NCI-H226 (cell line): ENCODE data around the gene ESRRG.

Source experiments
- DNase-seq: peaks from one replicate; pipeline ENCODE4 v3.0.0-alpha.2; 2015

The ESRRG gene

DNA sequence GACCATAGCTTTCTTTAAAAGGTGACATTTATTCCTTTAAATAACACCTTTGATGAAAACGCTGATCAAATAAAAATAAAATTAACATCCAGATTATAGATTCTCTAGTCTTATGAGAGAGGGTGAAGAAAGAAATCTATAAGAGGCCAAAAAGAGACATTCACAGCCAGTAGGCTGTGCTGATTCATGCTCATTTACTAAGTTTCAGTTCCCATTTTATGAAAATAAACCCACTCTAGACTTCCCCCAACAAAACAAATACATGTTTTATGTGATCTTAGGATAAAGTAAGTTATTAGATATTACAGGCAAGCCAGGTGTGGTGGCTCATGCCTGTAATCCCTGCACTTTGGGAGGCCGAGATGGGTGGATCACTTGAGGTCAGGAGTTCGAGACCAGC, 21.1 kb downstream of the ESRRG start:
- no peak for DNase-seq

DNA sequence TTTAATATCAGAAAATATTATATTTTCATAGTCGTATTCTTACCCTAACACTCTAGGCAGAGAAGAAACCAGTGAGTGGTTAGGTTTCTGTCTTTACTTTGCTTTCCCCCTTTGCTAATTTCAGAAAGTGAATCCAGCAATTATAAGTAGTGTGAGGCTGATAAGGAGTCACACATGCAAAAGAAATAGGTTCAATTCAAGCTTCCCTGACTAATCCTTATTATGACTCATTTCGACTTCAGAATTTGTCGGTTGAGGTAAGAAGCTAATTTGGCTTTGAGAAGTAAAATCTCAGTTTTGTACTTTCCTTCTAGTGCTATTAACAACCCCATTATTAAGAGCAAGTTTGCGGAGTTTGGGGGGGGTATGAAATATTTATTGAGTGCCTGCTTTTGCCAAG, 22.4 kb downstream of the ESRRG start:
- no peak for DNase-seq

DNA sequence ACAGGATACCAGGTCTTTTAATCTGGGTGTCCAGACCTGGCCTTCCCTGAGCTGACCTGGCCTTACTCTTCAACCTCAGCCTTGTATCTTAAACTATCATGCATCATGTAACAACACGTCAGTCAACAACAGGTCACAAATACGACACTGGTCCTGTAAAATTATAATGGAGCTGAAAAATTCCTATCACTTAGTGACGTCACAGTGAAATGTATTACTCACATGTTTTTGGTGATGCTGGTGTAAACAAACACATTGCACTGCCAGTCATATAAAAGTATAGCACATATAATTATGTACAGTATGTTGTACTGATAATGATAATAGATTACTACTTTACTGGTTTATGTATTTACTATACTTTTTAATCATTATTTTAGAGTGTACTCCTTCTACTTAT, 31.5 kb downstream of the ESRRG start:
- no peak for DNase-seq

DNA sequence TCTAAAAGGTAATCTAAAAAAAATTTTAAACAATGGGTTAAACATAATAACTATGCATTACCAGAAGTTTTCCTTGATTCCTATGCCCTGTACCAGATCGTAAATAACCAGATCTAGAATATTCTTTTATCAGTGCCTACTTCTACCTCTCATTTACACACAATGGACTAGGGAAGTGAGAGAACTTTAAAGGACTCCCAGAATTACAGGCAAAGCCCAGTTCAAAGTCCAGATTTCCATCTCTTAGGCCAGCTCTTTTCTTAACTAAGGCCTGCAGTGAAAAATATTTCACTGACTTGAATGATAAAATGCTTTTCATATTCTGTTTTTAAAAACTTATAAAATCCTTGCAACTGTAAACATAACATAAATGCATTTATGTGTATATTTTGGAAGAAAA, 32.6 kb downstream of the ESRRG start:
- DNase-seq: no peak

DNA sequence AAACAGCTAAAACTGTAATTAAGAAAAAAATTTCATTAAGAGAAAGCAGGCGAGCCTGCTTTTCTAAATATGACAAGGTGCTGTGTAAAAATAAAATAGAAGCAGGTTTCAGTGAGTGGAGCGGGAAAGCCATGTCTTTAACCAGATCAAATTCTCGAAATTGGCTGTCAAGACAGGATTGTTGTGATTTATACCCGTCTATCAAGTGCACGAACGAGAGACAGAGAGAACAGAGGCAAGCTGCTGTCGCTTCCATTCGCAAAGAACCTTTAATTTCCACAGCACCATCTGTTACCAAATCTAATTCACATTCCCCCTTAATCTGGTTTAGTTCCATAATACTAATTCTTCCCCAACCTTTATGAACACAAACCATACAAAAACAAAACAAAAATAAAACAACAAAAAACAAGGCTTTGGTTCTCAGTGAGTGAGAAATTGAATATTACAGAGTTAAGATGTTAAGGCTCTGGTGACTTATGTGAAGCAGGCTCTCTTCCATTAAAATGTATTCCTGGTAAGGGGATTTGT, 35.0 kb downstream of the ESRRG start:
- no peak for DNase-seq

DNA sequence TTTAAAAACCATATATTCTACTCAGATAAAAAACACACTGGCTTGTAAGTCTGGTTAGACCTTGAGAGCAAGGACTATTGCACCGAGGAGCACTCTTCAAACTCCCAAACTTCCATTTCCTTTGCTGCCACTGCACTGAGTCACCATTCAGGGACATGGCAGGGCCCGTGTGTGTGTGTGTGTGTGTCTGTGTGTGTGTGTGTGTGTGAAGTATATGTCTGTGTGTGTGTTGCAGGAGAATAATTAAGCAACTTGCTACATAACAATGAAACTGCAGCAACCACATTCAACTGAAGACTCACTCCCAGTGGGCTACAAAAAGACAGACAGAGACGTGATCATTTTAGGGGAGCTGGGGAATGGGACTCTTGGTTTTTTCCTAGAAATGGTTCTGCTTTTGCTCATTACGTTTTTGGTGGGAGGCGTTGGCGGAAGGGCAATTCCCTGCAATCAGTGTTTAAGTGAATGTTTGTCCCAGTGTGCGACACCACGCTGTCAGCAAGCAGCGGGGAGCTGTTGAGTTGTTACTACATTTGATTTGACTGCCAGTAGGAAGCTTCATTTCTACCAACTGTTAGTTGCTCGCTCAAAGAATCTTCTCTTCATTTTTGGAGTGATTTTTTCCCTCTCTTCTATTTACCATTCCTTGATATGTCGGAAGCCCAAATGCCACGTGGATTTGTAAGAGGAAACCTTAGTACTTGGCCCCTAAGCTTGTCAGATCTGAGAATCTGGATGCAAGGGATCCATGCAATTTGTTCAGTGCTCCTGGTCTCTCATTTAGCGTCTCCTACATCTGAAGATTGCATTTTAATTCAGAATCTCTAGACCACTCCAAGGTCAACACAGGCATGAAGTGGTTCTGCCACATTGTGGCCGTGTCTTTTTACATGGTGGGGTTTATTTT, 36.1 kb downstream of the ESRRG start:
- DNase-seq: no peak

DNA sequence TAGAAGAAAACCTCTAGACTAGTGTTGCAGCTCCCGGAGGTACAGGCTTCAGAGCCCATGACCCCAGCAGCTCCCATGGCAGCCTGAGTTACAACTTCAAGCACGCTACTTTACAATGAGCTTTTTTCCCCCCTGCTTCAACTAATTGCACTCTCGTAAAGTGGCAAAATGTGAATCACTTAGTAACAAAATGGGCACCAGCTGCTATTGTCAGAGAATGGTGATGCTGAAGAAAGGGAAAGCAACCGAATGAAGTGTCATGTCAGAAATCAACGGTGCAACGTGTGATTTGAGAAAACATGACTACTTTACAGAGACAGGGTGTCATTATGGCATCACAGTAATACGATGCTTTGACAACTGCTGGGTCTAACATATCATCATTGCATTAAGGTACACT, 40.5 kb downstream of the ESRRG start:
- DNase-seq: no peak

DNA sequence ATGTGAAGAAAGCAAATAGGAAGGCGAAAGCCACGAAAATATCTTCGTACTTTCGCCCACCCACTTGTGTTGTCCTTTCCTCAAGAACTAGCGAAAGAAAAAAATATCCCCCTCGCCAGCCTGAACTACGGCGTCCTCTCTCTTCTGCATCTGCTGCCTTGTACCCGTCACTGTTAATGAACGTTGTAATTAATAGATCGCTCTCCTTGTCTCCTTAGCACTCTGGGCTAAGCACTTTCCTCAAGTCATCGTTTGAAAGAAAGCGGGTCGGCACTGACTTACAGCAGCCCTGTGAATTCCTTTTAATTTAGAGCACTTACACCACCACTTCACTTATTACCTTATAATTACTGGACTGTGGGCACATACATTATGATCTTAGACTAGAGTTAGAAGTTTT, 44.1 kb downstream of the ESRRG start:
- DNase-seq: no peak

DNA sequence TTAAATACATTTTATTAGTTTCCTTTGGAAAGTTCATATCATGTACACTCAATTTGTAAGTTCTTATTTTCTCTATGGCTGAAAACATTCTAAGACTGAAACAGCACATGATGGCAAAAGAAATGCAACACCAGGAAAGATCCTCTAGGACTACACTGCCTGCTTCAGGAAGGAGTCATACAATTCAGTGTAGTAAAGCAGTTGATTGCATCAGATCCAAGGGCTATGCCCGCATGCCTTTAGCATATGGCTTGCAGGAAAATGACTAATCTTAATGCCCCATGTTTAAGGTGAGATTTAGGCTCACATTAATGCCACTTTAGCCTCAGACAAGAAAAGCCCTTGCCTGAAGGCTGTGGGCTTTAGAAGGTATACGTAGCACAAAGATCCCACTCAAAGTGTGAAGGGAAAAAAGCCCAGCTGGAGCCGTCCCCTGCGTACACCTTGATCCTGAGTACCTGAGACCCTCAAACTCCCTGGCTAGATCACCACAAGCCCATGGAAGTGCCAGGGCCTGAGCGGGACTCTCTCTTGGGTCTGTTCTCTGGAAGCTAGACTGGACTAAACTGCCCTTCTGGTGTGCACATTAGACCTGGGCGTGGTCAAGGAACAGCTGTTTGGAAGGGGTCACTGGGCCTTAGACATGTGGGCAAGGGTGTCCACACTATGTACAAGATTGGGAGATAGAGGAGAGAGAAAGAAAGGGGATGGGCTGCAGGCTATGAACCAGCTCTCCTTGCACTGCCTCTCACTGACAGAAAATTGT, 52.9 kb downstream of the ESRRG start:
- peak; percentile 8 for DNase-seq

DNA sequence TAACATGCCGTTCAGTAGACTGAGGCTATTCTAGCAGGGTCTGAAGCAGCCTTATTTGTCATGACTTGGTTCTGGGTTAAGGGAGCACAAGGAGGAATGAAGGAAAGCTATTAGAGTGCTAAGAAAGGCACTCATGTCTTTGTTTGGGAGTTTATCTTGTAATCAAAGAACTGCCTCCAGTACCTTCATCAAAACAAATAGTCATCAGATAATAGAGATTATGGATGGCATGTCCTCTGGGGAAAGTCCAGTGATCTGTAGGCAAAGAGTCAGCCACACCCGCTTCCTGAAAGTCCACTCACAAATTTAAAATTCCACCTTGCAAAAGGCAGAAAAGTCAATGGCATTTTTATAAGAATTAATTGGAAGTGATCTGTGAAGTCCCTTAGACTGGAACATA, 56.8 kb downstream of the ESRRG start:
- no peak for DNase-seq

DNA sequence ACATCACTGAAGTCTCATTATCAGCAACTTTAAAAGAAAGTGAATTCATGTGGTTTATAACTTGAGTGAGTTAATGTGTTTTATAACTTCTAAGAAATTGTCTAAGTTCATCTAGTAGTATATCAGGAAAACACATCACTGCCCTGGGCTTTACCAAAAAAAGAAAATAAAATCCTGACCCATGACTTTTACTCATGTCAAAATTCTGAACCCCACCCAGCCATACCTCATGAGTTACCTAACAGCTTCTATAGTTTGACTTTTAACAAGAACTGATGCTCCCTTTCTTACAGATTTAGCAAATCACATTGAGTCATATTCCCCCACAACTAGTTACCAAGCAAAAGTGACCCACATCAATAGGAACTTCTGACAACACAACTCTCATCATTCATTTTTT, 57.4 kb downstream of the ESRRG start:
- DNase-seq: no peak

DNA sequence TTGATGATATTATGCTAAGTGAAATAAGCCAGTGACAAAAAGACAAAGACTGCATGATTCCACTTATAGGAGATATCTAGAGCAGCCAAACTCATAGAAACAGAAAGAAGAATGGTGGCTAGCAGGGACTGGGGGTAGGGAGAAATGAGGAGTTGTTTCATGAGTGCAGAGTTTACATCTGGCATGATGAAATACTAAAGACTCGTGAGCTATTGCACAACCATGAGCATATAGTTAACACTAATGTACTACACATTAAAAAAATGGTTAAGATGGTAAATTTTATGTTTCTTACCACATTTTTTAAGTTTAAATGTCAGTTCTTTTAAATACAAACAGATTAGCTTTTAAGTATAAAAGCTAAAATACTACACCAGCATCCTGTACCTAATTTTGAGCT, 57.8 kb downstream of the ESRRG start:
- DNase-seq: no peak

DNA sequence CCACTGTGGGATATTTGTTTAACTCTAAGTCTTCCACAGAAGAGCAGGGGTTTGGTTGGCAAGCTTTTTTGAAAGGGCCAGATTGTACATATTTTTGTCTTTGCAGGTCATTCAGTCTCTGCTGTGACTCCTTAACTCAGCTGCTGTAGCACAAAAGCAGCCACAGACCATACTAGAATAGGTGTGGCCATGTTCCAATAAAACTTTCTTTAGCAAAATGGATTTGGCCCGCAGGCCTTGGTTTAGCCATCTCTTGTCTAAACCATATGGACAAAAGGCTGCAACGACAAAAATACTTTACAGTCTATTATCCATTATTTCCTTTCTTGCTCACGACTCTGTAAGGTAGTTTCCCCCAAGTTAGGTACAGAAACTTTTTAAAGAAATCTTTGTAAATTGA, 60.5 kb downstream of the ESRRG start:
- DNase-seq: no peak

DNA sequence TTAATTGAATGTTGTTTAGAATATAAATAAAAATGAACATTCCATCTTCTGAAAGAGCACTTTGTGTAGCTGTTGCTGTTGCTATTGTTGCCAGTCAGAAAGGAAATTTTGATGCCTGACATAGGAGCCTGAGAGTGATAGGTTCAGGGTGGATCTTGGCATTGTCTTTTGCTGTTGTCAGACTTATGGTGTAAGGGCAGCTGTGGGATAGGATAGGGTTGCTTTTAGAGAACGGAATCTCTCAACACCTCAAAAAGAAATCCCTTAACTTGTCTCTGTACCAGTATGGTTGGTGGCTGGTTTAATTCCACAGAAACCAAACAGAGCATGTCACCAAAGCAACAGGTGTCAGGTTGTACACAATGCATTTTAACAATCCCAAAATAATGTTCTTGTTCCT, 62.7 kb downstream of the ESRRG start:
- DNase-seq: no peak

DNA sequence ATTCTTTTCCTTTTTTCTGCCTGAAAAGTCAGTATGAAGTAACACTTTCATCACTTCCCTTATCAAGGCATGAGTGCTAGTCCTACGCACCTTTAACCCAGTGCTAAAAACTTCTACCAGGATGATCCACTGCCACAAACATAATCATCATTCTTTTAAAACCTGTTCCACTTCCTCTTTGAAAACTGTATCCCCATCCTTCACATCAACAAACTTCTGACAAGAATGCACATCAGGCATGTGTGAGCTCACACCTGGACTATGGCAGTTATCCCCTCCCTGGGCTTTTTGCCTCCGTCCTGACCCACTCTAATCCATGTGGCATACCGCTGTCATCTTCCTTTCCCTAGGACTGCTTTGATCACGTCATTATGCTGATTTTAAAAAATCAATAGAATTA, 70.2 kb downstream of the ESRRG start:
- no peak for DNase-seq

DNA sequence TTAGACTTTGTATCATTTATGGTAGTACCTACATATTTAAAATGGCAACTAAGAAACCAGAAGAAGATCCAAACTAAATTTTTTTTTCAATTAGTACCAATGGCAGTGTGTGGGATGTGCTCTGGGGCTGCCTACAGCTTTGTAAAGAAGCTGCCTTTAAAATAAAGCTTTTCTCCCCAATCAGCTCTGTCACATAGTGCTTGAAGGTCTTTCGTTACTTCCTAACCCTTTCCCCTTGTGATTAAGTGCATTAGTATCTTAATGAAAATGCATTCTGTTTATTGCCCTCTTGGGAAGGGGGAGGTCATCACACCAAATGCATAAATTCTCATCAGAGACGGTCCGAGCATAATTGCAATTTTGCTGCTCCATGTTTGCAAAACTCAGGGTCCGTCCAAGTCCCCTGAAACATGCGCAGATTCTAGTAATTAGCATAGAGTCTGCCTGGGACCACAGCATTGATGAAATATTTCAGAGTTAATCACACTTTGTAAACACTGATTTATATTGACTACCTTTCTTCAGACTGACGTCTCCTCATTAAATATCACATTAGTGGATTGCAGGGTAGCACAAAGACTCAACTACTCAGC, 71.3 kb downstream of the ESRRG start:
- no peak for DNase-seq

DNA sequence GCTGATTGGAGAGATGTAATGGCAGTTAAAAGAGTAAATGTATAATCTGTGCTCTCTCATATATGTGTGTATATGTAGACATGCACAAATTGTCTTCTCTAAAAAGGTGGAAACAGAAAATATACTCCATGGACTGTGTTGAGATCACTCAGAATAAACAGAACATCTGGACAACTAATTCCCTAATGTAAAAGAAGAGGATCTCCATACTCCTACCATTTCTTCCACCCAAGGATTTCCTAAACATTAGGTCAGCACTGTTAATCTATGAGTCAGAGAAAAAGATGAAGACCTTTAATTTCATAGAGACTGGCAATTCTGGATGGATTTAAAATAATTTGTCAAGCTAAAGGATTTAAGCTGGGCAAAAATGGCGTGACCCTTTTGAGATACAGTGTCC, 80.1 kb downstream of the ESRRG start:
- DNase-seq: no peak

DNA sequence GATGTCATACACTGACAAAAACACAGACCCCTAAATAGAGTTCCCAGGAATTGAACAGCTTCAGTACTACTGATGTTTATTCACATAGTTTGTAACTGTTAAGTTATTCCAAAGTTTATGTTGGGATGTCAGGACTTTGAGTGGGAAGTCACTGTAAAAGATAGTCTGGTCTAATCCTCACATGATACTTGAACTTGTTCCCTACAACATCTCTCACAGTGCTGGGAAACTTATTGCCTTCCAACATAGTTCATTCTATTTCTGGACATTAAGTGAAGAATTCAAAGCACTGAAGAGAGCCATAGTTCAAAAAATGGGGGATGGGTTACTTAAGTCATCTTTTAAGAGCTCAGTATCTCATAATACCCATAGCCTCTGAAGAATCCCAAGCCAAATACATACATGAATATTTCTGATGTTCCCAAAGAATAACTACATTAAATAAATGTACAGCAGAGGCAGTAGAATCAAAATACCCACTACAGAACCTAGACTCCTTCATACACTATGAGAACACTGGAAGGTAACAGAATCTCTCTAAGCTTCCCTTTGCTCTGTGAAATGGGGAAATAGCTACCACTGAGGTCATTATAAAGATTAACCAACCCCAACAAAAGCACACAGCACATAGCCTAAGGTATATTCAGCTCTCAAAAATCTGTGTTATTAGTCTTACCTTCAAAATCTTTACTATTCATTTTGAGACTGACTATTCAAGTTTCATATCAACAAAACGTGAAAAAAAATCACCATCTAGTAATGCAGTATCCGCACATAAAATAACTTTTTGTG, 81.4 kb downstream of the ESRRG start:
- no peak for DNase-seq

DNA sequence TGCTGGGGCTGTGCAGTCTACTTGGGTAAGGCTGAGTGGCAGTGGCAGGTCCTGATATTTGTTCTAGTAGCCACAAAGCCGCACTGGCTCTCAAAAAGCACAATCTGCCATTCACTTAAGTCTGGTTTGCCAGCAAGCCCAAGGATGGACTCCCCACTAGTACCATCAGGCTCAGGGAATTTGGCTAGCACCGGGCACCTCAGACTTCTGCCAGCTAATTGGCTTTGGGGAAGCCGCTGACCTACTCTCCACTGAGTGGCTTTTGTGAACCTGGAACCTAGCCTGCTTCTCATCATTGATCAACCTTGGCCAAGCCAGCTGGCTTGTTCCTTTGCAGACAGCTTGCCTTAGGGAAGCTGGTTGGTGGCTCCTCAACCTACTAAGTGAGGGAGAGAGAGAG, 83.1 kb downstream of the ESRRG start:
- DNase-seq: no peak

DNA sequence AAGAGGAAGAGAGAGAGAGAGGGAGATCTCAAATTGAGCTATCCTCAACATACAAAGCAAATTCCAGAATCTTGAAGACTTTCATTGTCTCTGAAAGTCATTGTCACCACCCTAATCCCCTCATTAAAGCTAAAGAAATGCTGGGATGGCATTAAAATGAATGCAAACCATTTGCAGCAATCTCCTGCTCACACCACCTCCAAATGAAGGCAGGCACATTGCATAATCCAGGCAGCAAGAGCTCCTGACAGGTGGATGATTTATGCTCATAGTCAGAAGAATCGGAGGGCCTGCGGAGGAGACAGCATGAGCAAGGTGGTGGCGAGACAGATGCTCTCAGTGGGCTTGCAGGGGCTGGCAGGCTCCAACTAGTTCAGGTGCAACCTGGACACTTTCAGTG, 90.2 kb downstream of the ESRRG start:
- no peak for DNase-seq

DNA sequence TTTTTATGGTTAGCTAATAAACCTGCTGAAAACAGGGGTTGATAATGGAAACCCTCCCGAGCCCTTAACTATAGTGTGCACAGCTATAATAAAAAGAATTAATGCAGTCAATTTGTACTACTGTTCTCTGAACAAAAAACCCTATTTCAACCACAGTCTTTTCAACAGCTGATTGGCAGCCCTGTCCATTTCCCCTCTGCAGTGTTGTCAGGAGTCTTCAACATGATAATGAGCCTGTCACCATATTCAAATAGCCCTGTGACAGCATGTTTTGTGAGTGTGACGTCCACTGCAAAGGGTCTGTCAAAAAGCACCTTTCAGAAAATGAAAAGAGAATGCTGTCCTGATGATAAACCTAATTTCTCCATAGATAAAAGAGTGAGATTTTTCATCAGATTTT, 92.7 kb downstream of the ESRRG start:
- no peak for DNase-seq

DNA sequence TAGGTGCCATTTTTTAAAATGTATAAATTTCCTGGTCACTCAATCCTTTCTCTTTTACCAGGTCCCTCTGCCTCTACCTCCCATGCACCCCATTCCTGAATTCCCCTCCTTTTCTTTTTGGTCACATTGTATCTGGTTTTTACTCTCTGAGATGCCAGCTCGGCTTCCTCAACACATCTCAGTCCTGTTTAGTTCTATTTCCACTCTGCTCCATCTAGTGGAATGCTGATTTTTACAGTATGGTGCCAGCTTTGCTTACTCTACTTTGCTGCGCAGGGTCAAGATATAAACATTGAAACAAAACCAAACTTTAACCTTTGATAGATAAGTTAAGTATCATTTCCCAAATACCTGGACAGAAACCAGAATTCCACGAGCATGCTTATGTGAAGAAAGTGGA, 96.0 kb downstream of the ESRRG start:
- DNase-seq: no peak
